NCI-H1436 treated with DMSO at 0.1 percent for 48 hours (cell line): ENCODE results near the gene ZNF554.
A peak's percentile ranks its signal among the peaks of the same experiment; 100 is the strongest.
"Not testable (repeated sequence)": the region's sequence is repeated elsewhere in the genome, so short reads cannot be mapped to it uniquely, and the experiment has no call there.

Experiments used
- DNase-seq: peaks from one replicate; lab custom pipeline; 2025; lab: John Stamatoyannopoulos, UW

Gene ZNF554

GRCh38 chr19:2867025-2867991 is 47.6 kb downstream of the ZNF554 start, which contains the start of gene ZNF556:
TSS of gene ZNF556 (plus strand) at chr19:2867335. CDS start at chr19:2867422, 87 bp downstream.
- peak; percentile 29 for DNase-seq

- no peak for DNase-seq
Measured at GRCh38 chr19:2869618-2870017, 50.0 kb downstream of the ZNF554 start.

- not testable (repeated sequence) for DNase-seq
Measured at GRCh38 chr19:2872175-2872574, 52.5 kb downstream of the ZNF554 start.

- DNase-seq = no peak
Measured at GRCh38 chr19:2877398-2878331, 58.0 kb downstream of the ZNF554 start.

- DNase-seq = no peak
Measured at GRCh38 chr19:2883686-2884439, 64.2 kb downstream of the ZNF554 start.

GRCh38 chr19:2885736-2886135 is 66.1 kb downstream of the ZNF554 start:
- DNase-seq = no peak
